Naive B cell (primary cell): Measurements from ENCODE around the gene ARHGAP12. TPM values are rescaled to one million over a fixed set of nuclear protein-coding genes. Genes with fewer than 3 reads are reported as not detected.
"Not testable (repeated sequence)": the region's sequence is repeated elsewhere in the genome, so short reads cannot be mapped to it uniquely, and the experiment has no call there.

ENCODE experiments used
- ATAC-seq, 2 donors: fragments of 150-1000 bp; cut with Tn5 transposase; 2 replicates each; pipeline ENCODE4 v1.10.0; 2021; ENCODE audit warnings: low read depth in 2 of 2, mild to moderate bottlenecking in 2 of 2, moderate library complexity in 2 of 2
- DNase-seq: peaks from one replicate; pipeline ENCODE4 v3.0.0; 2022
- H3K27ac Mint-ChIP-seq, 6 donors: one replicate each; pipeline ENCODE4 v1.8.0; 2020 to 2022; ENCODE audit warnings: mild to moderate bottlenecking in 6 of 6, mixed read lengths in 6 of 6, moderate library complexity in 5 of 6, inconsistent platforms in 2 of 6
- H3K27me3 Mint-ChIP-seq, 3 donors: one replicate each; pipeline ENCODE4 v1.8.0; 2021 to 2022; ENCODE audit warnings: mixed read lengths in 3 of 3, mild to moderate bottlenecking in 1 of 3
- H3K36me3 Mint-ChIP-seq, 2 donors: one replicate each; pipeline ENCODE4 v1.8.0; 2020 to 2022; ENCODE audit warnings: mixed read lengths in 2 of 2, inconsistent platforms in 1 of 2, mild to moderate bottlenecking in 1 of 2
- H3K4me1 Mint-ChIP-seq, 3 donors: one replicate each; pipeline ENCODE4 v1.8.0; 2020 to 2022; ENCODE audit warnings: mixed read lengths in 3 of 3, inconsistent platforms in 1 of 3, mild to moderate bottlenecking in 1 of 3, moderate library complexity in 1 of 3
- H3K4me3 Mint-ChIP-seq, 8 donors: one replicate each; pipeline ENCODE4 v1.8.0; 2020 to 2022; ENCODE audit warnings: mild to moderate bottlenecking in 8 of 8, mixed read lengths in 8 of 8, moderate library complexity in 8 of 8, inconsistent platforms in 2 of 8
- H3K9me3 Mint-ChIP-seq, 7 donors: one replicate each; pipeline ENCODE4 v1.8.0; 2020 to 2022; ENCODE audit warnings: mixed read lengths in 7 of 7, mild to moderate bottlenecking in 5 of 7, inconsistent platforms in 2 of 7, moderate library complexity in 1 of 7
- polyA plus RNA-seq, 6 donors: library from polyadenylated mRNA; unstranded; fragments of 300-500 nt; fragmentation: Illumina TruSeq; gene quantifications; one replicate each; pipeline ENCODE4 v1.2.3, GENCODE V29; 2021; ENCODE audit warnings: low read depth in 6 of 6

ARHGAP12 gene
- polyA plus RNA-seq, 6 donors from 2014 or later = 13.1 to 18.2 (median 15.1) TPM

GRCh38 chr10:31773749-31774298 is 154.8 kb downstream of the ARHGAP12 start:
- H3K27me3 Mint-ChIP-seq = peaks cover 0 to 3% (median 0%) of the 10 kb centered on the region in 3 donors
- H3K4me1 Mint-ChIP-seq = no peaks in the 10 kb centered on the region
- no peak for ATAC-seq
- no peak overlapping the region for H3K4me3 Mint-ChIP-seq
- no peaks in the 10 kb centered on the region for H3K36me3 Mint-ChIP-seq
- peaks cover 0 to 5% (median 1%) of the 10 kb centered on the region in 7 donors for H3K9me3 Mint-ChIP-seq
- H3K27ac Mint-ChIP-seq = no peak overlapping the region
- no peak for DNase-seq

- H3K9me3 Mint-ChIP-seq = peaks cover 0 to 4% (median 0%) of the 10 kb centered on the region in 7 donors
- H3K27ac Mint-ChIP-seq = no peak overlapping the region
- DNase-seq (no peak), ATAC-seq (no peak)
- no peak overlapping the region for H3K4me3 Mint-ChIP-seq
- no peaks in the 10 kb centered on the region for H3K4me1 Mint-ChIP-seq
- H3K36me3 Mint-ChIP-seq = no peaks in the 10 kb centered on the region
- H3K27me3 Mint-ChIP-seq = peaks cover 0 to 3% (median 0%) of the 10 kb centered on the region in 3 donors
Measured at GRCh38 chr10:31771331-31771831, 157.2 kb downstream of the ARHGAP12 start.

- Mint-ChIP-seq H3K4me1 (no peaks in the 10 kb centered on the region), H3K27me3 (peaks cover 0 to 3% (median 0%) of the 10 kb centered on the region in 3 donors), H3K4me3 (no peak overlapping the region), H3K36me3 (no peaks in the 10 kb centered on the region), H3K27ac (no peak overlapping the region), H3K9me3 (no peaks in the 10 kb centered on the region)
- ATAC-seq (peak; percentile 86 to 87), DNase-seq (peak; percentile 51)
Measured at GRCh38 chr10:31770307-31770902, 158.2 kb downstream of the ARHGAP12 start.

- Mint-ChIP-seq H3K4me3 (no peak overlapping the region), H3K9me3 (no peaks in the 10 kb centered on the region), H3K27me3 (peaks cover 0 to 3% (median 0%) of the 10 kb centered on the region in 3 donors), H3K36me3 (no peaks in the 10 kb centered on the region), H3K27ac (no peak overlapping the region), H3K4me1 (no peaks in the 10 kb centered on the region)
- ATAC-seq (no peak), DNase-seq (no peak)
Measured at GRCh38 chr10:31769564-31769963, 159.1 kb downstream of the ARHGAP12 start.

- H3K27me3 Mint-ChIP-seq, H3K27ac Mint-ChIP-seq, H3K4me3 Mint-ChIP-seq, DNase-seq, H3K4me1 Mint-ChIP-seq, H3K9me3 Mint-ChIP-seq, H3K36me3 Mint-ChIP-seq, ATAC-seq: not testable (repeated sequence)
Measured at GRCh38 chr10:31768935-31769334, 159.7 kb downstream of the ARHGAP12 start.

GRCh38 chr10:31768467-31768866 is 160.2 kb downstream of the ARHGAP12 start:
- Mint-ChIP-seq H3K9me3 (peaks cover 0 to 2% (median 0%) of the 10 kb centered on the region in 7 donors), H3K27ac (no peak overlapping the region), H3K4me1 (no peaks in the 10 kb centered on the region), H3K4me3 (no peak overlapping the region), H3K27me3 (peaks cover 0 to 3% (median 0%) of the 10 kb centered on the region in 3 donors), H3K36me3 (no peaks in the 10 kb centered on the region)
- DNase-seq = no peak
- no peak for ATAC-seq

GRCh38 chr10:31765541-31765940 is 163.1 kb downstream of the ARHGAP12 start:
- no peaks in the 10 kb centered on the region for H3K36me3 Mint-ChIP-seq
- peaks cover 0 to 2% (median 0%) of the 10 kb centered on the region in 7 donors for H3K9me3 Mint-ChIP-seq
- no peak overlapping the region for H3K4me3 Mint-ChIP-seq
- H3K27me3 Mint-ChIP-seq = peaks cover 0 to 3% (median 0%) of the 10 kb centered on the region in 3 donors
- H3K27ac Mint-ChIP-seq = no peak overlapping the region
- ATAC-seq (no peak), DNase-seq (no peak)
- H3K4me1 Mint-ChIP-seq = peaks cover 2 to 6% (median 3%) of the 10 kb centered on the region in 3 donors

- Mint-ChIP-seq H3K27me3 (no peaks in the 10 kb centered on the region), H3K27ac (no peak overlapping the region), H3K4me1 (peaks cover 10 to 13% (median 11%) of the 10 kb centered on the region in 3 donors), H3K36me3 (no peaks in the 10 kb centered on the region), H3K4me3 (peak overlapping the region in 1 of 8 donors; percentile 4), H3K9me3 (peaks cover 0 to 2% (median 0%) of the 10 kb centered on the region in 7 donors)
- no peak for ATAC-seq
- DNase-seq = no peak
Measured at GRCh38 chr10:31762316-31762715, 166.3 kb downstream of the ARHGAP12 start.

- peaks cover 10 to 13% (median 11%) of the 10 kb centered on the region in 3 donors for H3K4me1 Mint-ChIP-seq
- DNase-seq (no peak), ATAC-seq (no peak)
- no peaks in the 10 kb centered on the region for H3K36me3 Mint-ChIP-seq
- H3K4me3 Mint-ChIP-seq = peak overlapping the region in 7 of 8 donors; percentile 23 to 96 (median 87)
- peak overlapping the region; percentile 33 to 96 (median 94) for H3K27ac Mint-ChIP-seq
- H3K27me3 Mint-ChIP-seq = no peaks in the 10 kb centered on the region
- peaks cover 0 to 2% (median 0%) of the 10 kb centered on the region in 7 donors for H3K9me3 Mint-ChIP-seq
Measured at GRCh38 chr10:31761156-31761555, 167.5 kb downstream of the ARHGAP12 start.

- H3K27ac Mint-ChIP-seq = peak overlapping the region; percentile 91 to 98 (median 96)
- H3K4me1 Mint-ChIP-seq = peaks cover 10 to 13% (median 11%) of the 10 kb centered on the region in 3 donors
- H3K36me3 Mint-ChIP-seq = no peaks in the 10 kb centered on the region
- no peaks in the 10 kb centered on the region for H3K27me3 Mint-ChIP-seq
- DNase-seq (no peak), ATAC-seq (no peak)
- H3K9me3 Mint-ChIP-seq = peaks cover 0 to 2% (median 0%) of the 10 kb centered on the region in 7 donors
- H3K4me3 Mint-ChIP-seq = peak overlapping the region; percentile 75 to 96 (median 91)
Measured at GRCh38 chr10:31760674-31761081, 168.0 kb downstream of the ARHGAP12 start.

- peak; percentile 89 to 91 for ATAC-seq
- Mint-ChIP-seq H3K4me1 (peaks cover 10 to 13% (median 11%) of the 10 kb centered on the region in 3 donors), H3K27me3 (no peaks in the 10 kb centered on the region), H3K9me3 (peaks cover 0 to 2% (median 0%) of the 10 kb centered on the region in 7 donors), H3K27ac (peak overlapping the region; percentile 91 to 98 (median 96)), H3K4me3 (peak overlapping the region; percentile 75 to 96 (median 92)), H3K36me3 (no peaks in the 10 kb centered on the region)
- peak; percentile 88 for DNase-seq
Measured at GRCh38 chr10:31759799-31760626, 168.6 kb downstream of the ARHGAP12 start.

GRCh38 chr10:31759124-31759798 is 169.4 kb downstream of the ARHGAP12 start:
- DNase-seq (peak; percentile 26), ATAC-seq (no peak)
- Mint-ChIP-seq H3K4me3 (peak overlapping the region; percentile 84 to 96 (median 95)), H3K36me3 (no peaks in the 10 kb centered on the region), H3K27me3 (no peaks in the 10 kb centered on the region), H3K27ac (peak overlapping the region; percentile 63 to 98 (median 94)), H3K4me1 (peaks cover 10 to 20% (median 11%) of the 10 kb centered on the region in 3 donors), H3K9me3 (peaks cover 0 to 2% (median 0%) of the 10 kb centered on the region in 7 donors)

- H3K27ac Mint-ChIP-seq = peak overlapping the region in 2 of 6 donors; percentile 11 to 91
Measured at GRCh38 chr10:31758495-31758894, 170.1 kb downstream of the ARHGAP12 start.

More at GRCh38 chr10:31758495-31758894, 170.1 kb downstream of the ARHGAP12 start:
- Mint-ChIP-seq H3K4me3 (peak overlapping the region in 6 of 8 donors; percentile 19 to 96 (median 61)), H3K4me1 (peaks cover 11 to 27% (median 17%) of the 10 kb centered on the region in 3 donors), H3K9me3 (no peaks in the 10 kb centered on the region), H3K36me3 (no peaks in the 10 kb centered on the region), H3K27me3 (no peaks in the 10 kb centered on the region)
- no peak for ATAC-seq
- DNase-seq = no peak
